ENCODE data around the gene HSPG2. TPM values are rescaled to one million over a fixed set of nuclear protein-coding genes. Genes with fewer than 3 reads are reported as not detected.

HSPG2 gene
- total RNA-seq, 1 donor from 2014 or later = 3.7 TPM

- no peak for DNase-seq
Measured at GRCh38 chr1:21861602-21862429, 75.3 kb downstream of the HSPG2 start.

- DNase-seq = no peak
Measured at GRCh38 chr1:21860971-21861370, 76.1 kb downstream of the HSPG2 start.

- DNase-seq = no peak
Measured at GRCh38 chr1:21859669-21860179, 77.4 kb downstream of the HSPG2 start.

- DNase-seq = no peak
Measured at GRCh38 chr1:21857840-21858670, 79.1 kb downstream of the HSPG2 start.

- no peak for DNase-seq
Measured at GRCh38 chr1:21857142-21857839, 79.8 kb downstream of the HSPG2 start.

- no peak for DNase-seq
Measured at GRCh38 chr1:21855257-21856096, 81.6 kb downstream of the HSPG2 start.

- DNase-seq = no peak
Measured at GRCh38 chr1:21854751-21855131, 82.4 kb downstream of the HSPG2 start.

GRCh38 chr1:21854090-21854750, 82.9 kb downstream of the HSPG2 start:
- no peak for DNase-seq

- DNase-seq = no peak
Measured at GRCh38 chr1:21853131-21853427, 84.0 kb downstream of the HSPG2 start.

GRCh38 chr1:21852282-21853130, 84.6 kb downstream of the HSPG2 start:
- no peak for DNase-seq

- no peak for DNase-seq
Measured at GRCh38 chr1:21851430-21852250, 85.5 kb downstream of the HSPG2 start.

- no peak for DNase-seq
Measured at GRCh38 chr1:21849909-21850576, 87.1 kb downstream of the HSPG2 start.

- no peak for DNase-seq
Measured at GRCh38 chr1:21848524-21849174, 88.5 kb downstream of the HSPG2 start.

- no peak for DNase-seq
Measured at GRCh38 chr1:21847223-21848205, 89.6 kb downstream of the HSPG2 start.

GRCh38 chr1:21845646-21846641, 91.2 kb downstream of the HSPG2 start:
- DNase-seq = no peak

- DNase-seq = no peak
Measured at GRCh38 chr1:21843996-21844395, 93.1 kb downstream of the HSPG2 start.
